Suprapubic skin (tissue), 4 donors: ENCODE data around the gene RELN. TPM values are rescaled to one million over a fixed set of nuclear protein-coding genes. Genes with fewer than 3 reads are reported as not detected.

Source experiments
- DNase-seq, 2 donors: peaks; one replicate each; pipeline ENCODE4 v3.0.0-alpha.2; 2019; ENCODE audit warnings: low spot score in 2 of 2
- H3K27ac ChIP-seq: fragments of 200-600 bp; sonication (generic); one replicate; pipeline ENCODE4 v1.5.1; 2019
- H3K27me3 ChIP-seq: fragments of 200-600 bp; sonication (generic); one replicate; pipeline ENCODE4 v1.5.1; 2019
- H3K36me3 ChIP-seq: fragments of 200-600 bp; sonication (generic); one replicate; pipeline ENCODE4 v1.5.1; 2019
- H3K4me1 ChIP-seq: fragments of 200-600 bp; sonication (generic); one replicate; pipeline ENCODE4 v1.5.1; 2019
- H3K4me3 ChIP-seq: fragments of 200-600 bp; sonication (generic); one replicate; pipeline ENCODE4 v1.5.1; 2019; ENCODE audit warnings: mild to moderate bottlenecking
- H3K9me3 ChIP-seq: fragments of 200-600 bp; sonication (generic); one replicate; pipeline ENCODE4 v1.5.1; 2019
- CTCF ChIP-seq, 2 donors: fragments of 200-600 bp in 1 of 2; fragments of 450-650 bp in 1 of 2; sonication (generic) in 1 of 2; IDR thresholded peaks; one replicate each; pipeline ENCODE4 v1.5.1; 2016 to 2019; ENCODE audit warnings: antibody characterized with exemption in 2 of 2, mild to moderate bottlenecking in 1 of 2, moderate library complexity in 1 of 2
- EP300 ChIP-seq: sonication (generic); formaldehyde crosslinking; IDR thresholded peaks from one replicate; pipeline ENCODE4 v1.6.1; 2017; ENCODE audit warnings: antibody characterized with exemption
- POLR2A ChIP-seq, 2 donors: fragments of 450-650 bp; IDR thresholded peaks; one replicate each; pipeline ENCODE4 v1.6.1; 2017; ENCODE audit warnings: antibody characterized with exemption in 2 of 2, mild to moderate bottlenecking in 2 of 2, moderate library complexity in 2 of 2
- POLR2AphosphoS5 ChIP-seq, 3 donors: sonication (generic); formaldehyde crosslinking; IDR thresholded peaks; one replicate each; pipeline ENCODE4 v1.6.1; 2017; ENCODE audit warnings: antibody characterized with exemption in 3 of 3
- WGBS: methylation state at CpG from one replicate; pipeline ENCODE4 v1.1.5; 2018; 5-methylcytosine and 5-hydroxymethylcytosine counted together
- total RNA-seq, 4 donors: library from RNA; depleted of rRNA; stranded (reverse); fragments of >200 nt; gene quantifications; one replicate each; pipeline ENCODE4 v1.1.0, GENCODE V29; 2016

Gene RELN
- total RNA-seq, 4 donors from 2014 or later = 0.72 to 1.8 (median 1.3) TPM

GRCh38 chr7:103811290-103811689 is 178.2 kb downstream of the RELN start:
- no peaks in the 10 kb centered on the region for H3K4me1 ChIP-seq
- no peaks in the 10 kb centered on the region for H3K9me3 ChIP-seq
- H3K27ac ChIP-seq = no peak overlapping the region
- H3K27me3 ChIP-seq = no peaks in the 10 kb centered on the region
- H3K4me3 ChIP-seq = no peak overlapping the region
- no peak for DNase-seq
- no peak for TF ChIP-seq CTCF (IDR thresholded peaks at IDR 0.05)
- no peak for TF ChIP-seq EP300
- TF ChIP-seq POLR2AphosphoS5 (IDR thresholded peaks at IDR 0.05) = no peak
- no peak for TF ChIP-seq POLR2A (IDR thresholded peaks at IDR 0.05)
- H3K36me3 ChIP-seq = no peaks in the 10 kb centered on the region
- WGBS = 52% methylated on average over 5 of the region's 5 CpGs

GRCh38 chr7:103810112-103810744 is 179.2 kb downstream of the RELN start:
- DNase-seq = no peak
- H3K4me3 ChIP-seq = no peak overlapping the region
- no peaks in the 10 kb centered on the region for H3K36me3 ChIP-seq
- no peaks in the 10 kb centered on the region for H3K9me3 ChIP-seq
- WGBS = 54% methylated on average over 11 of the region's 11 CpGs
- H3K27me3 ChIP-seq = no peaks in the 10 kb centered on the region
- H3K27ac ChIP-seq = no peak overlapping the region
- H3K4me1 ChIP-seq = no peaks in the 10 kb centered on the region
- TF ChIP-seq CTCF (IDR thresholded peaks at IDR 0.05) (no peak), EP300 (no peak), POLR2A (IDR thresholded peaks at IDR 0.05) (no peak), POLR2AphosphoS5 (IDR thresholded peaks at IDR 0.05) (no peak)

GRCh38 chr7:103809229-103809994 is 180.0 kb downstream of the RELN start:
- Histone ChIP-seq H3K4me3 (no peak overlapping the region), H3K27ac (no peak overlapping the region), H3K4me1 (no peaks in the 10 kb centered on the region), H3K9me3 (no peaks in the 10 kb centered on the region), H3K27me3 (no peaks in the 10 kb centered on the region), H3K36me3 (no peaks in the 10 kb centered on the region)
- TF ChIP-seq POLR2A (IDR thresholded peaks at IDR 0.05) = no peak
- TF ChIP-seq EP300 = no peak
- TF ChIP-seq CTCF (IDR thresholded peaks at IDR 0.05) = no peak
- TF ChIP-seq POLR2AphosphoS5 (IDR thresholded peaks at IDR 0.05) = no peak
- 72% methylated on average over 6 of the region's 6 CpGs for WGBS
- no peak for DNase-seq

- no peaks in the 10 kb centered on the region for H3K9me3 ChIP-seq
- H3K4me3 ChIP-seq = no peak overlapping the region
- no peaks in the 10 kb centered on the region for H3K4me1 ChIP-seq
- H3K27ac ChIP-seq = no peak overlapping the region
- no peaks in the 10 kb centered on the region for H3K36me3 ChIP-seq
- TF ChIP-seq POLR2A (IDR thresholded peaks at IDR 0.05) = no peak
- no peak for TF ChIP-seq POLR2AphosphoS5 (IDR thresholded peaks at IDR 0.05)
- no peak for TF ChIP-seq CTCF (IDR thresholded peaks at IDR 0.05)
- TF ChIP-seq EP300 = no peak
- WGBS = 75% methylated on average over 2 of the region's 2 CpGs
- DNase-seq = no peak
- no peaks in the 10 kb centered on the region for H3K27me3 ChIP-seq
These were observed 184.1 kb downstream of the RELN start for GRCh38 chr7:103805346-103805745.

- Histone ChIP-seq H3K27ac (no peak overlapping the region), H3K27me3 (no peaks in the 10 kb centered on the region), H3K9me3 (no peaks in the 10 kb centered on the region), H3K4me1 (no peaks in the 10 kb centered on the region), H3K4me3 (no peak overlapping the region), H3K36me3 (no peaks in the 10 kb centered on the region)
- WGBS = 54% methylated on average over 1 of the region's 1 CpG
- DNase-seq = no peak
- TF ChIP-seq CTCF (IDR thresholded peaks at IDR 0.05) (no peak), POLR2AphosphoS5 (IDR thresholded peaks at IDR 0.05) (no peak), POLR2A (IDR thresholded peaks at IDR 0.05) (no peak), EP300 (no peak)
These were observed 185.8 kb downstream of the RELN start for GRCh38 chr7:103803631-103804030.
